Urothelium cell line (cell line): ENCODE measurements around the gene SETD1B.

ENCODE experiments used
- DNase-seq: peaks from one replicate; pipeline ENCODE4 v3.0.0; 2011; ENCODE audit warnings: low spot score, mixed read lengths
- FAIRE-seq: peaks from 2 replicates; lab custom pipeline; 2011; peaks lifted over from hg19 to GRCh38; lab: Jason Lieb, UNC

SETD1B gene

DNA sequence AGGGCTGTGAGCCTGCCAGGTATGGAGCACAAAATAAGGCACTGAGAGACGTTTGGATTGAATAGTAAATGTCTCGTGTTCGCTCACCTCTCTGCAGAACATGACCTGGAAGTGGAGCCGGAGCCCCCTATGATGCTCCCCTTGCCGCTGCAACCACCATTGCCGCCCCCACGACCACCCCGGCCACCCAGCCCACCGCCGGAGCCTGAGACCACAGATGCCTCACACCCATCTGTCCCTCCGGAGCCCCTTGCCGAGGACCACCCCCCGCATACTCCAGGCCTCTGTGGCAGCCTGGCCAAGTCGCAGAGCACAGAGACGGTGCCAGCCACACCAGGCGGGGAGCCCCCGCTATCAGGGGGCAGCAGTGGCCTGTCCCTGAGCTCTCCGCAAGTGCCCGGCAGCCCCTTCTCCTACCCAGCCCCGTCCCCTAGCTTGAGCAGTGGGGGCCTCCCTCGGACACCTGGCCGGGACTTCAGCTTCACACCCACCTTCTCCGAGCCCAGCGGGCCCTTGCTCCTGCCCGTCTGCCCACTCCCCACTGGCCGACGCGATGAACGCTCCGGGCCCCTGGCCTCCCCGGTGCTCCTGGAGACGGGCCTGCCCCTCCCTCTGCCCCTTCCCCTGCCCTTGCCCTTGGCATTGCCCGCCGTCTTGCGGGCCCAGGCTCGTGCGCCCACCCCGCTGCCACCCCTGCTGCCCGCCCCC, 18.7 kb downstream of the SETD1B start:
- FAIRE-seq: no peak

DNA sequence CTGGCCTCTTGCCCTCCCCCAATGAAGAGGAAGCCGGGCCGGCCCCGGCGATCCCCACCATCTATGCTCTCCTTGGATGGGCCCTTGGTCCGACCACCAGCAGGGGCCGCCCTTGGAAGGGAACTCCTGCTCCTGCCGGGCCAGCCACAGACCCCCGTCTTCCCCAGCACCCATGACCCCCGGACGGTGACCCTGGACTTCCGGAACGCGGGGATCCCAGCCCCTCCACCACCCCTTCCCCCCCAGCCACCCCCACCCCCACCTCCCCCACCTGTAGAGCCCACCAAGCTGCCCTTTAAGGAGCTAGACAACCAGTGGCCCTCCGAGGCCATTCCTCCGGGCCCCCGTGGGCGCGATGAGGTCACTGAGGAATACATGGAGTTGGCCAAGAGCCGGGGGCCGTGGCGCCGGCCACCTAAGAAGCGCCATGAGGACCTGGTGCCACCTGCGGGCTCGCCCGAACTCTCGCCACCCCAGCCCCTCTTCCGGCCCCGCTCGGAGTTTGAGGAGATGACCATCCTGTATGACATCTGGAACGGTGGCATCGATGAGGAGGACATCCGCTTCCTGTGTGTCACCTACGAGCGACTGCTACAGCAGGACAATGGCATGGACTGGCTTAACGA, 19.4 kb downstream of the SETD1B start:
- no peak for FAIRE-seq
- DNase-seq: no peak

More for the DNA sequence above, 18.7 kb downstream of the SETD1B start:
- no peak for DNase-seq

DNA sequence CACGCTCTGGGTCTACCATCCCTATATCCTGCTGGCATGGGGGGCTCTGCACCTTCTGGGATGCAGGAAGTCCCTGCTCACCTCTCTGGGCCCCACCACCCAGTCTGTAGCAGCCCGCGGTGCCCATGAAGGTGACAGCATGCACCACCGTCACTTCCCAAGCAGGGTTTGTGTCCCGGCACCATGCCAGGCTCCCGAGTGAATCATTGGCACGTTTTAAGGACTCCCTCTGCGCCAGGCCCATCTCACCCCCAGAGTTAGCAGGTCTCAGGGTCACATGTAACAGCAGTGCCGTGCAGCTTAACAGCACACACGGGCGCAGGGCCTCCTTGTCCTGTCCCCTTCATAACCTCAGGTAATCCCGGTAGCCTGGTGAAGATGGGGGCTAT, 19.9 kb downstream of the SETD1B start:
- DNase-seq: no peak
- FAIRE-seq: no peak

DNA sequence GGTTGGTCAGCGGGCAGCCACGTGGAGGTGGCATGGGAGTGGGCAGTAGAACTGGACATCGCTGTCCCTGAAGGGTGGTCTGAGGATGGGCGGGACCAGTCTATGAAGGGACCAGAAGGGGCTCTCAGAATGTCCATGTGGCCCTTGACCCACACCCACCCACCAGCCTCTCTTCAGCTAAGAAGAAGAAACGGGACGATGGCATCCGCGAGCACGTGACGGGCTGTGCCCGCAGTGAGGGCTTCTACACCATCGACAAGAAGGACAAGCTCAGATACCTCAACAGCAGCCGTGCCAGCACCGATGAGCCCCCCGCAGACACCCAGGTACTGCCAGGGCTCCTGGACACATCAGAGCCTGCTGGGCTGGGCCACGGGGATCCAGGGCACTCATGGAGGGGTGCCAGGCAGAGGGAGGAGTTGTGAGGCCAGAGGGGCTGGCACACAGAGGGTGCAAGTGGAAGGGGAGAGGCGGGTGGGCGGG, 21.3 kb downstream of the SETD1B start:
- FAIRE-seq (no peak), DNase-seq (no peak)

DNA sequence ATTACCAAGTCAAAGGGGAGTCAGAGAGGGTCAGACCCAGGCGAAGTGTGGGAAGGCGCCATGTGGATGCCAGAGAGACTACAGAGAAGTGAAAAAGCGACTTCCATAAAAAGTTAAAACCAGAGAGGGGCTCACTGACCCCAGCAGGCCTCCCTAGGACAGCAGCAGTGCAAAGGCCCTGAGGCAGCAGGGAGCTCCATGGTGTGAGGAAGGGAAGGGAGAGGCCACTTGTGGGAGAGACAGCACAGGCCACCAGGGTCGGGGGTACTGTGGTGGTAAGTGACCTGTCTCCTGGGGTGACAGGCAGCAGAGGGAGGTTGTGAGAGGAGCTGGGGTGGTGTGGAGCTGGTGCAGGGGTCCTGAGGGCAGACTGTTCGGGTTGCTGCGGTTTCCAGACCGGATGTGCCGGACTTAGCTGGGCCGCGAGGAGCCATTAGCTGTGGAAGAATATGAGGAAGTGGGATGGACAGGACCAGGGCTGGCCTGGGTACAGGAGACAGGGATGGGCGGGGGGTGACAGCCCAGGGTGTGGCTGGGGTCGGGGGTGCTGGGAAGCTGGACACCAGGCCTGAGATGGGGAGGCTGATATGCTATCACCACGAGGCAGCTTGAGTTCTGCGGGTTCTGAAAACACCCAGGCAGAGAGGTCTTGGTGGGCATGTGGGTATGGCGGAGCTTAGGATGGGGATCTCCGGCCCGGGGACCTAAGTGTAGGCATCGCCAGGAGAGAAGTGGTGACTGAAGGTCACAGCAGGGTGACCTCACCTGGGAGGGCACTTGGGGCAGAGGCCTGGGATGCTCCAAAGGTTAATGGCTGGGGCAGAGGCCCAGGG, 22.7 kb downstream of the SETD1B start:
- FAIRE-seq (no peak), DNase-seq (no peak)

DNA sequence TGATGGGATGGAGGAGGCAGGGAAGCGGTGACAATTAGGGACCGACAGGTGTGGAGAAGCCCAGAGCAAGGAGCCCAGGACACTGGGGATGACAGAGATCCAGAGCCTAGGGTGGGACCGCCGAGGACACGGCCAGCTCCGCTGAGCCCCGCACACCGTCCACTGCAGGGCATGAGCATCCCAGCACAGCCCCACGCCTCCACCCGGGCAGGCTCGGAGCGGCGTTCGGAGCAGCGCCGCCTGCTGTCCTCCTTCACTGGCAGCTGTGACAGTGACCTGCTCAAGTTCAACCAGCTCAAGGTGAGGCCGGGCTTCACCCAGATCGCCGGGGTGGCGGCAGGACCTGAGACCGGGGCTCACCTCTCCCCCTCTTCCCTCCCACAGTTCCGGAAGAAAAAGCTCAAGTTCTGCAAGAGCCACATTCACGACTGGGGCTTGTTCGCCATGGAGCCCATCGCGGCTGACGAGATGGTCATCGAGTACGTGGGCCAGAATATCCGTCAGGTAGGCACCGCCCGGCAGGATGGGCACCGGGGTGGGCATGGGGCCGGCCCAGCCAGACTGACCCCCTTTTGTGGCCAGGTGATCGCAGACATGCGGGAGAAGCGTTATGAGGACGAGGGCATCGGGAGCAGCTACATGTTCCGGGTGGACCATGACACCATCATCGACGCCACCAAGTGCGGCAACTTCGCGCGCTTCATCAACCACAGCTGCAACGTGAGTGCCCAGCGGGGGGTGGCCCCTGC, 23.7 kb downstream of the SETD1B start:
- FAIRE-seq (no peak), DNase-seq (no peak)

DNA sequence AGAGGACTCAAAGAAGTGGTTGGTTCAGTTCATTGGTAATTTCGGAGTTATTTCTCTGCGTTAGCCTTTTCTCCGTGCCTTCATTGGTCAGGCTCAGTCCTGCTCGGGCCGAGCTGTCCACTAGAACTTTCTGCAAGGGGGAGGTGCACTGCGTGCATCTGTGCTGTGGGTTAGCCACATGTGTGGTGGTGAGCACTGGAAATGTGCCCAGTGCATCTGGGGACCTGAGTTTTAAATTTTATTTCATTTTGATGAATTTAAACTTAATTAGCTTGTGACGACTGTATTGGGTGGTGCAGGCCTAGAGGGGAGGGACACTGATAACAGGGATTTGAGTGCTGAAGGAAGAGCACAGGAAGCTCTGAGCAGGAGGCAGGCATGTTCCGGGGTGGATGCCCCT, 24.5 kb downstream of the SETD1B start:
- no peak for FAIRE-seq
- no peak for DNase-seq

DNA sequence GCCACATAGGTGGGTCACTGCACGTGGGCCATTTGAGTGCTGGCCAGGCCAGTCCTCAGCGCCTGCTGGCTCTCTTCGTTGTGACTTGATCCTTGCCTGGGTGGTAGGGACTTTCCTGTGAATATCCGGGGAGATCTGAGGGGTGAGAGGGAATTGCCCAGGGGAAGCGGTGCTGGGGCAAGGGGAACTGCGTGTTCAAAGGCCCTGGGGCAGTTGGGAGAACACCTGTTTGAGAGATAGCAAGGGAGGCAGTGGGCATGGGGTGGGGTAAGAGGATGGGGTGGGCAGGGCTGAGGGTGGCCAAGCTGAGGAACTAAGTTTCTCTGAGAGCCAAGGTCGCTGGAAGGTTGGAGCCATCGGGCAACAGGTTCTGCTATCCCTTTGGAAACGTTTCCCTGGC, 25.0 kb downstream of the SETD1B start:
- FAIRE-seq (no peak), DNase-seq (no peak)

DNA sequence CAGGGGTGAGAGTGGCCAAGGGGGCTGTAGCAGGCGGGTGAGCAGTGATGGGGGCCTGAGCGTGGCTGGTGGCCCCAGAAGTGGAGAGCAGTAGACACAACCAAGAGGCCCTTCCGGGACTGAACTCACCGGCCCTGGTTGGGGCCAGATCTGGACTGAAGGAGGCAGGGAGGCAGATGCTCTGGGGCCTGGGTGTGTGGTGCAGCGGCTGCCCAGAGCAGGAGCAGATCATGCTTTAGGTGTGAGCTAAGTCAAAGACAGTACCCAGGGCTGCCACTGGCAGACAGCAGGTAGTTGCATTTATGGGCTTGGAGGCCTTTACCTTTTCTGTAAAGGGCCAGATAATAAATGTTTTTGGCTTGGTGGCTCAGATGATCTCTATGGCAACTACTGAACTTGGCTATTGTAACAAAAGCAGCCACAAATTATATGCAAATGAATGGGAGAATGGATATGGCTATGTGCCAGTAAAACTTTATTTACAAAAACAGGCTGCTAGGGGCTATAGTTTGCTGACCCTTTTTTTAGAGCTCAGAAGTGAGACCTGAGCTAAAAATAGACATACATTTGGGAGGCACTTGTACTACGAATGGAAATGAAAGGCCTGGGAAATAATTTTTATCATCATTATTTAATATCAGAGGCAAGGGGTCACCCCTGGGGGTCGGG, 25.6 kb downstream of the SETD1B start:
- DNase-seq (no peak), FAIRE-seq (no peak)

DNA sequence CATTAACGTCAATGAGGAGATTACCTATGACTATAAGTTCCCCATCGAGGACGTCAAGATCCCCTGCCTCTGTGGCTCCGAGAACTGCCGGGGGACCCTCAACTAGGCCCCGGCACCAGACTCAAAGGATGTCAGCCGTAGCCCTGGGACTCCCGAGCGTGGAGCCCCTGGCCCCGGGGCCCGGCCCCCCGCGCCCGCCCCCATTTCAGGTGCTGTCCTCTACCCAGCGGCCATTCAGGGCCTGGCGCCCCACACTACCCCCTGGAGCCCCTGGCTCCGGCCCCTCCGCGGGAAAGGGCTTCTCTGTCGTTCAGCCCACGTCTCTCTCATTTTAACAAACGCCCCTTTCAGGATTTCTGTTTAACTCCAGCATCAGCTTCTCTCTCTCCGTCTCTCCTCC, 26.3 kb downstream of the SETD1B start:
- no peak for FAIRE-seq

DNA sequence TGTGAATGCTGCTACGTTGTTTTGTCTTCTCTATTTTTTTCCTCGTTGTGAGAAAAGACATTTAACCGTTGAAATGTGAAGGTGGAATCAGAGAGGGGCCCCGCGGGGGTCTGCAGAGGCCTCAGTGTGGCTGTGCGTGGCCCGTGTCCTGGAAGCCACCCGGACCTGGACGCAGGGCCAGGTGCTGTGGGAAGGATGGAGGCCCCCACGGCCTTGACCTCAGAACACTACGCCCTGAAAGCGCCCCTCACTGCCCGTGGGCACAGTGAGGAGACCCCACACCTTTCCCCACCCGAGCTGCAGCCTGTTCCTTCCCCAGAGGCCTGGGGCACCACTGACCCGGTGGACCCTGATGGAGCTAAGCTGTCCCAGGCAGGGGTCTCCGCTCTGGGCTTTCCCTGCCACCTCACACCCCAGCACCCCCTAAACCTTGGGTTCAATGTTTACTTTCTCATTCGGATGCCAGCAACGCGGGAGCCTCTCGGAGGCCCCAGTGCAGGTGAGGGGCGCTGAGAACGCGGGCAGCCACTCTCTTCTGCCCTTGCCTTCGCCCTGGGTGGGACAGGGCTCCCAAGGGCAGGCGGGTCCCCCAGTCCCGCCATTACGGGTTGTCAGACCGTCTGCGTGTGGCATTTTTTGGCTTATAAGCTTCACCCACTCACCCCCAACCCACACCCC, 26.9 kb downstream of the SETD1B start:
- FAIRE-seq: no peak

More for the DNA sequence above, 26.3 kb downstream of the SETD1B start:
- no peak for DNase-seq

DNA sequence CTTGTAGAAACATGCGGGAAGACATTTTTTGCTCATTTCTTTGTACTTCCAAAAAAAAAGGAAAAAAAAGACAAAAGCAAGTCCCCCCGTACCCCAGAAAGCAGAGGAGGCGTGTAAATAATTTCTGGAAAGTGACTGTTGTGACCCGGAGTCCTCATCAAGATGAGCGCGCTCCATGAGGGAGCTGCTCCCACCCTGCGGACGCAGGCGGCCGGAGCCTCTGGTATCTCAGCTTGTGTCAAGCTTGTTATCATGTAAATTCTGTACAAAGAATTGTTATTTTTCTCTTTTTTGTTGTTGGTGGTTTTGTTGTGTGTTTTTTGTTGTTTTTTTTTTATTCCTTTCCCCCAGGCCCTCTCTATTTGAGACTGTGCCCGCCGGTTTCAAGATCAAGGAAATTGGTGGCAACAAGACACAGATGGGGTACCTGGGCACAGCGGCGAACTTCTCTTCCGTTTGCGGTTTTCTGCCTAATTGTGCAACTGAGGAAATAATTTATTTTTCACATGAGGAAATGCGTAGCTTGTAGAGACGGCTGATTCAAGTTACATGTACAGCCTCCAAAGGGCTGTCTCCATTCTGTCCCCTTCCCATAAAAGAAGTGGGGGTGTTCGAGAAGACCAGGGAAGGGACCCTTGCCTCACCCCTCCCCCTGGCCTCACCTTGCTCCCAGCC, 27.9 kb downstream of the SETD1B start:
- DNase-seq (no peak), FAIRE-seq (no peak)

More for the DNA sequence above, 26.9 kb downstream of the SETD1B start:
- no peak for DNase-seq

DNA sequence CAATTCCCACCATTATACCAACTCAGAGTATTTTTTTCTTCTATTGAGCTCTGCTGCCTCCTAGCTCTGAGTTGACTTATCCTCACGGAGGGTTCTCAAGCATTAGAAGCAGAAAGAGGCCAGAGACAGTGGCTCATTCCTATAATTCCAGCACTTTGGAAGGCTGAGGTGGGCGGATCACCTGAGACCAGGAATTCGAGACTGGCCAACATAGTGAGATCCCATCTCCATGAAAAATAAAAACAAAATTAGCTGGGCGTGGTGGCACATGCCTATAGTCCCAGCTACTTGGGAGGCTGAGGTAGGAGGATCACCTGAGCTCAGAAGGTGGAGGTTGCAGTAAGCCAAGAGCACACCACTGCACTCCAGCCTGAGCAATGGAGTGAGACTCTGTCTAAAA, 33.9 kb downstream of the SETD1B start:
- DNase-seq (no peak), FAIRE-seq (no peak)

DNA sequence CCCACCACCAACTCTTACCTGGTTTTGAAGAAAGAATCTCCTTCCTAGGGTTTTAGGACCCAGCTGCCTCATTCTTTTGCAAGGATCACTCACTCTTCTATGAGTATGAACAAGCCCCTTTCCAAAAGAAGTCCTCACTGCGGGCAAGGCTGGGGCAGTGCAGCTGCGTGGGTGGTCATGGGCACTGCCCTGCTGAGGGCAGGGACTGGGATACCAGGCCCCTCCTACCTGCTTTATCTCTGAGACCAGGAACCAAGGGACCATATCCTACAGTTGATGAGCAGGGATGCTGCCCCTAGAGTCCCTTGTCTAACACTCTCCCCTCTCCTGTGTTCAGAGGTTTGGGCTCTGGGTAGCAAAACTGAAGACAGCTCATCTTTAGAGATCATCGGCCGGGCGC, 34.3 kb downstream of the SETD1B start:
- FAIRE-seq: no peak
- no peak for DNase-seq

DNA sequence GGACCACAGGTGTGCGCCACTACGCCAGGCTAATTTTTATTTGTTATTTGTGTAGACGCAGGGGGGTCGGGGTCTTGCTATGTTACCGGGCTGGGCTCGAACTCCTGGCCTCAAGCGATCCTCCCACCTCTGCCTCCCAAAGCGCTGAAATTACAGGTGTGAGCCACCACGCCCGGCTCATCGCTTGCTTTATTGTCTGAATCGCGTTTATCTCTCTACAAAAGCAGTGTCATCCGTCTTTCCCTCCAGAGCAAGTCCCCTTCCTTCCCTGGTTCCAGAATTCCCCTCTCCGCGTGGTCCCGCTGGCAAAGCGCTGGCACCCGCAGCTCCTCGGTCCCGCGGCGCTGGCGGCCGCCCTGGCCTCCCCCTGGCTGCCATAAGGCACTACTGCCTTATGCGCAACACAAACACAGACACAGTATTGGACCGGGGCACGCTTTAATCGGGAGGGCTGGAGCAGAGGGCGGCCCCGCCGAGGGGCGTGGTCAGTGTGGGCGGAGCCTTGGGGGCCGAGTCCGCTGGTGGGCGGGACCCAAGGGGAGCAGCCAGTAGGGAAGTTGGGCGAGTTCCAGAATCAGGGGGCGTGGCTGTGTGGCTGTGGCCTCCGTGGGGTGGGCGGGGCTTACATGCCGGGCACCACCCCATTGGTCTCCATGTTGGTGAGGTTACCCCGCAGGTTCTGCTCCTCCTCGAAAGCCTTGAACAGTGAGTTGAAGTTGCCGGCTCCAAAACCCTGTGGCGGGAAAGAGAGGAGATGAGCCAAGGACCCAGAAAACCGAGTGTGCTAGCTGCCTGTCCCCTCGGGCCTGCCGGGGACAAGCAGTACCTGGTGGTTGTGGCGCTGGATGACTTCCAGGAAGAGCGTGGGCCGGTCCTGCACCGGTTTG, 35.5 kb downstream of the SETD1B start:
- DNase-seq: peak; percentile 98
- FAIRE-seq: peak; percentile 91

DNA sequence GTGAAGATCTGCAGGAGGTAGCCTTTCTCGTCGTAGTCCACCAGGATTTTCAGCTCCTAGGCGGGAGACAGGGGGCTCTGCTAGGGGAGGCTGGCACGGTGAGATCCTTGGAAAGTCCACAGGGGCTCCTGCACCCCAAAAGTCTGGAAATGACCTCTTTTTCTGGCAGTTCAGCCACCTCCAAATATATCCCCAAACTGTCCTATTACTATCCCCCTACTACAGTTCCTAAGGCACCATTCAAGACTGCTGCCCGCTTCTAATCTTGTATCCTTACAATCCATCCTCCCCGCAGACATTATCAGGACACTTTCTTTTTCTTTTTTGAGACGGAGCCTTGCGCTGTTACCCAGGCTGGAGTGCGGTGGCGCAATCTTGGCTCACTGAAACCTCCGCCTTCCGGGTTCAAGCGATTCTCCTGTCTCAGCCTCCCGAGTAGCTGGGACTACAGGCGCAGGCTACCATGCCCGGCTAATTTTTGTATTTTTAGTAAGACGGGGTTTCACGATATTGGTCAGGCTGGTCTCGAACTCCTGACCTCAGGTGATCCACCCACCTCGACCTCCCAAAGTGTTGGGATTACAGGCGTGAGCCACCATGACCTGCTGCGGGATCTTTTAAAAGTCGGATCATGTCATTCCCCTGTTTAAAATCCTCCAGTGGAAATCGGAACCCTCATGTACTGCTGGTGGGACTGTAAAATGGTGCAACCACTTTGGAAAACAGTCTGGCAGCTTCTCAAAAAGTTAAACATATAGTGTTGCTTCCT, 36.4 kb downstream of the SETD1B start:
- DNase-seq (no peak), FAIRE-seq (no peak)

DNA sequence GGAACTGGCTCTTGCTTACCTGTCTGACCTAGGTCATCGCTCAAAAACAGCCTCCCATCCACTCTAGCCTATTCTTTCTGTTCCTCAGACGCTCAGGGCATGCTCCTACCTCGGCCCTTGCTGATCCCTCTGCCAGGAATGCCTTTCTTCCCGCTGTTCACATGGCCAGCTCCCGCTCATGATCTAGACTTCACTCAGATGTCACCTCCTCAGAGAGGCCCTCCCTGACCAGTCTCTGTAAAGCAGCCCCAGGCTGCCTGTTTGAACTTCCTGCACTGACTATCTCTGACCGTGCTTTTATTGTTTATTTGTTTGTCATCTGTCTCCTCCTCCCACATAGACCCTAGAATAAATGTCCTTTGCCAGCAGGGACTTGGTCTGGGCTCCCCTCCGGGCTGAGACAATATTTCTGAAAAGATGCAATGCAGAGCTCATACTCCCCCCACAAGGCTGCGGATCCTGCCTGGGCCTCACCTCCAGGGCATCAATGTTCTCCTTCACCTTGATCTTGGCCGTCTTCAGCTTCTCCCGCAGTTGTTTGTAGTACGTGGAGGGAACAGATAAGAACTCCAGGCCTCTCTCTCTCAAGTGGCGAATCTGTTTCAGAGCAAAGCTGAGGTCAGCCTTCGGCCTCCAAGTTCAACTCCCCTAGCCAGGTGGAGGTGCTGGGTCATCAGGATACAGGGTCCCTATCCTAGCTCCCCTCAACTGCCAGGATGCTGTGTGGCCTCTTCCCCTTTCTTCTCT, 39.6 kb downstream of the SETD1B start:
- no peak for DNase-seq
- FAIRE-seq: no peak
